ENCODE measurements around the gene ZNF575. TPM values are rescaled to one million over a fixed set of nuclear protein-coding genes. Genes with fewer than 3 reads are reported as not detected.

The ZNF575 gene
- total and polyA plus RNA-seq, 2 experiments from 2014 or later, result 0.10 to 0.65 TPM

GRCh38 chr19:43575955-43576878 is 43.2 kb downstream of the ZNF575 start:
- peaks cover 23% of the 10 kb centered on the region for H3K4me1 Mint-ChIP-seq
- ATAC-seq, result peak; percentile 4; the same call in 2 of the 3 replicates
- TF ChIP-seq CTCF (conservative IDR thresholded peaks at IDR 0.05; ENCODE audit: low read depth in 2 of 2) (no peak), NANOG (IDR thresholded peaks at IDR 0.05; ENCODE audit: borderline replicate concordance) (no peak), EZH2 (IDR thresholded peaks at IDR 0.05; ENCODE audit: low read depth, unreplicated experiment) (no peak), CREB1 (CRISPR knock-in tag; IDR thresholded peaks at IDR 0.05; ENCODE audit: low read depth) (no peak)
- Histone ChIP-seq H3K4me1 (ENCODE audit: insufficient read depth) (peaks cover 14% of the 10 kb centered on the region), H3K4me3 (peak overlapping the region; percentile 51), H3K79me2 (replicated peaks; ENCODE audit: insufficient read depth) (peaks cover 12% of the 10 kb centered on the region; the same call in 1 of the 2 replicates), H3K9me2 (ENCODE audit: insufficient read depth) (no peaks in the 10 kb centered on the region), H3K27ac (ENCODE audit: low read depth) (peak overlapping the region; percentile 88), H3K27me3 (ENCODE audit: insufficient read depth) (no peaks in the 10 kb centered on the region), H2AFZ (no peak overlapping the region), H3K36me3 (ENCODE audit: insufficient read depth) (no peaks in the 10 kb centered on the region), H4K20me1 (replicated peaks; ENCODE audit: insufficient read depth) (no peaks in the 10 kb centered on the region), H3K4me2 (peak overlapping the region; percentile 75), H3F3A (replicated peaks; ENCODE audit: low read depth) (no peaks in the 10 kb centered on the region; the same call in 1 of the 2 replicates)
- H3K4me3 Mint-ChIP-seq, result peak overlapping the region; percentile 98
- DNase-seq (ENCODE audit: low spot score), result no peak
- H3K27ac Mint-ChIP-seq, result peak overlapping the region; percentile 93
- peaks cover 12% of the 10 kb centered on the region for H3K36me3 Mint-ChIP-seq (ENCODE audit: low read depth)
- peaks cover 8% of the 10 kb centered on the region for H3K27me3 Mint-ChIP-seq (ENCODE audit: insufficient read depth, low read depth, poor library complexity)
- no peaks in the 10 kb centered on the region; the same call in 2 of the 3 replicates for H3K9me3 Mint-ChIP-seq

- Histone ChIP-seq H3K4me3 (no peak overlapping the region), H4K20me1 (replicated peaks; ENCODE audit: insufficient read depth) (no peaks in the 10 kb centered on the region), H3K27ac (ENCODE audit: low read depth) (no peak overlapping the region), H3K4me1 (ENCODE audit: insufficient read depth) (peaks cover 14% of the 10 kb centered on the region), H3K36me3 (ENCODE audit: insufficient read depth) (no peaks in the 10 kb centered on the region), H3K27me3 (ENCODE audit: insufficient read depth) (no peaks in the 10 kb centered on the region), H3K4me2 (no peak overlapping the region), H3F3A (replicated peaks; ENCODE audit: low read depth) (no peaks in the 10 kb centered on the region; the same call in 1 of the 2 replicates), H2AFZ (no peak overlapping the region), H3K79me2 (replicated peaks; ENCODE audit: insufficient read depth) (peaks cover 4% of the 10 kb centered on the region; the same call in 1 of the 2 replicates), H3K9me2 (ENCODE audit: insufficient read depth) (no peaks in the 10 kb centered on the region)
- Mint-ChIP-seq H3K4me1 (peaks cover 29% of the 10 kb centered on the region), H3K4me3 (peak overlapping the region; percentile 92), H3K27me3 (ENCODE audit: insufficient read depth, low read depth, poor library complexity) (peaks cover 8% of the 10 kb centered on the region), H3K36me3 (ENCODE audit: low read depth) (peaks cover 6% of the 10 kb centered on the region; the same call in 2 of the 3 replicates), H3K27ac (no peak overlapping the region), H3K9me3 (no peaks in the 10 kb centered on the region; the same call in 2 of the 3 replicates)
- ATAC-seq (no peak), DNase-seq (ENCODE audit: low spot score) (no peak)
- no peak for TF ChIP-seq POLR2AphosphoS5 (IDR thresholded peaks at IDR 0.05; ENCODE audit: low read depth)
- no peak for TF ChIP-seq CTCF (conservative IDR thresholded peaks at IDR 0.05; ENCODE audit: low read depth in 2 of 2)
- no peak for TF ChIP-seq REST (IDR thresholded peaks at IDR 0.05; ENCODE audit: unreplicated experiment)
- TF ChIP-seq ZNF331 (CRISPR knock-in tag; IDR thresholded peaks at IDR 0.05; ENCODE audit: low read depth), result no peak
- TF ChIP-seq ETS1 (IDR thresholded peaks at IDR 0.05), result no peak
- TF ChIP-seq EZH2phosphoT487 (IDR thresholded peaks at IDR 0.05; ENCODE audit: unreplicated experiment), result no peak
- no peak for TF ChIP-seq CREB1 (CRISPR knock-in tag; IDR thresholded peaks at IDR 0.05; ENCODE audit: low read depth)
- no peak for TF ChIP-seq STAT1 (IDR thresholded peaks at IDR 0.05; ENCODE audit: unreplicated experiment)
- TF ChIP-seq EZH2 (IDR thresholded peaks at IDR 0.05; ENCODE audit: low read depth, unreplicated experiment), result no peak
- no peak for TF ChIP-seq ZNF114 (CRISPR knock-in tag; IDR thresholded peaks at IDR 0.05)
- TF ChIP-seq JUNB (IDR thresholded peaks at IDR 0.05; ENCODE audit: unreplicated experiment), result no peak
- no peak for TF ChIP-seq NANOG (IDR thresholded peaks at IDR 0.05; ENCODE audit: borderline replicate concordance)
These were observed 45.8 kb downstream of the ZNF575 start for GRCh38 chr19:43578787-43579186.

All from GM23338 (cell line).